Activated CD4-positive, CD25-positive, alpha-beta regulatory T cell (primary cell): ENCODE results near the gene RPS15.

Experiments
- DNase-seq, 4 experiments: peaks; one replicate each; lab custom pipeline; 2025; lab: John Stamatoyannopoulos, UW

RPS15 gene

DNA sequence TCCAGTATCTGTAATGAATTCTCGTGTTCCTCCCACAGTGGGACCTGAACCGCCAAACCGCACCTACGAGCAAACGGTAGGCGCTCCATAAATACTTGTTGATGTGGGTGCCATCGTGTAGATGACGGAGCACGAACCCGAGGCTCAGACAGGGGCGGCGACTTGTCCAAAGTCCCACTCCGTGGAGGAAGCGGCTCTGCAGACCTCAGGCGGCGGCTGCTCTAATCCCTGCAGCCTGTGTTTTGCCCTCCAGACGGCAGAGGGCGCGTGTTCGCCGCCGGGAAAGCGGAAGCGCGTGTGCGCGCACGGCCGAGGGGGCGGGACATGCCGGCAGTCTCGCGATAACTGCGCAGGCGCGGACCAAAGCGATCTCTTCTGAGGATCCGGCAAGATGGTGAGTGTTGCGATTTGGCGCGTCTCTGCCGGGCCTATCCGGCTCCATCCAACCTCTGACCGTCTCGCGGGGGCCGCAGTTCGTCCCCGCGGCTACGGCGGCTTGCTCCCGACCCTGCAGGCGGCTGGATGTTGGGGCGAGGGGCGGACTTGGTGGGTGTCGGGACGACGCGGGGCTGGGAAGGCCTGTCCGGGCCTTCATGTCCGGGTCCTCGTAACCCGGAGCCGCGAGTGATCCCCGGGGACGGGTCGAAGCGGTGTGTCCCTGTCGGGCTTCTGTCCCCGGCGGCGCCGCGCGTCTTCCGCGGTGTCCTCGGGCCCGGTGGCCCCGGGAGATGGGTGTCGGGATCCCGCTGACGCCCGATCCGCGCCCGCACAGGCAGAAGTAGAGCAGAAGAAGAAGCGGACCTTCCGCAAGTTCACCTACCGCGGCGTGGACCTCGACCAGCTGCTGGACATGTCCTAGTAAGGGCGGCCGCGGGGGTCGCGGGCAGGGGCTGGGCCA lies at the start of gene RPS15:
Gene RPS15 (plus strand): TSS at position 362 of the 898 bp plus-strand sequence. CDS start 30 bp downstream, at position 392.
- DNase-seq, result peak; percentile 86 to 91 (median 90)

DNA sequence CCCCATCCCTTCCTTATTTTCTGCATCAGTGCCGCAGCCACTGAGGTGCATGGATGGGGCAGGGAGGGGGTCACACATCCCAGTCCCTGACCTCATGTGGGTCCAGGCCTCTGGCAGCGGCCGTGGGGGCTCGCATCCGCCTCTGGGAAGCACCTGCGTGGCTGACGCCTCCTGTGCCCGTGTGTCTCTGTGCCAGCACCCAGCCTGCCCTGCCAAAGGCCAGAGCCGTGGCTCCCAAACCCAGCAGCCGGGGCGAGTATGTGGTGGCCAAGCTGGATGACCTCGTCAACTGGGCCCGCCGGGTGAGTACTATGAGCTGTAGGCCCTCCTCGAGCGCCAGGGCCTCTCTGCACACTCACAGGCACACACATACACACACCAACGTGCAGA lies 49.6 kb upstream of the RPS15 start:
- DNase-seq, result no peak

DNA sequence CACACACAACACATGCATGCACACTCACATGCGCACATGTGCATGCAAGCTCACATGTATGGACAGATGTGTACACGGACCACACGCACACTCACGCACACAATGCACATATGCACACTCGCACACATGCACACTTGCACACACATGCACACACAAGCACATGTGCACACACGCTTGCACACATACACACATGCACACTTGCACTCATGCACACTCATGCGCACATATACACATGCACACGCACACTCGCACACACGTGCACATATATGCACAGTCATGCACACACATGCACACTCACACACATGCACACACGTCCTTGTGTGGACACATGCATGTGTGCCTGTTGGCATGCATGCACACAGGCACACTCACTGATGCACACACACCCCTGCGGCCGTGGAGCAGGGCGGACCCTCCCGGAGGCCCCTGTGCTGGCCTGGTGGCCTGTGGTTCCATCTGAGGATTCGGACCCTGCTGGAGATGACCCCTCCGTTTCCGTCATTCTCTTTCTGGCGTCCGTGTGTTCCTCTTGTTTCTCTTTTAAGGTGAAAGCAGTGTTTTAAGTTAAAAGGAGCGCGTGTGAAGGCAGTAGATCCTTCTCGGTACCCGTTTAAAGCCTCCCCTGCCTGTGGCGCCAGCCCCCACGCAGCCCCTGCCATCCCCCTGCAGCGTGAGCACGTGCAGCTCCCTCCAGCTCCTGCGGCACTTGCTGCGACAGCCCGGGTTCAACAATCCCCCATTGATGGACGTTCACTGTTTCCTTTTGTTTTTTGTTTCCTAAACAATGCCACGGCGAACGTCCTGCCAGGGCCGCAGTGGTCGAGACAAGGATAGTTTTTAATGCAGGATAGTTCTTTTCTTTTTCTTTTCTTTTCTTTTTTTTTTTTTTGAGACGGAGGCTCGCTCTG lies 48.9 kb upstream of the RPS15 start:
- DNase-seq, result no peak

- no peak for DNase-seq
Observed at GRCh38 chr19:1390890-1391423, 47.2 kb upstream of the RPS15 start.

- DNase-seq, result no peak
Observed at GRCh38 chr19:1392407-1392806, 45.8 kb upstream of the RPS15 start.

GRCh38 chr19:1392939-1393530 lies 45.2 kb upstream of the RPS15 start:
- DNase-seq, result no peak

DNA sequence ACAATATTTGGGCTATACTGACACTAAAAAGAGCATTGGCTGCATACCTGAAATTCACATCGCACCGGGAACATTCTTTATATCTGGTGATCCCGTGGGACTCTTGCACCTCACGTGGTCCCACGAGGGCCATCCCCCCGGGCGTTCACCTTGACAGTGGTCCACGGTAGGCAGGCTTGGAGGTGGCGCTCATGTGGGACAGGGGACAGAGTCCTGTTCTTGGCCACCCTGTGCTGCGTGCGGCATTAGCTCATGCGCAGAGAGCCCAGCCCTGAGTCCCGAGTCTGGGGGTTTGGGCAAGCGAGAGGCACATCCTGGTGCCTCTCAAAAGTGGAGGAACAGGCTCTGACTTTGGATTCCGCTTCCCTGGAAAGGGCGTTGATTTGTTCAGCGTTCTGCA lies 44.4 kb upstream of the RPS15 start:
- DNase-seq, result no peak

- DNase-seq, result no peak
Observed at GRCh38 chr19:1394252-1395193, 43.7 kb upstream of the RPS15 start.

DNA sequence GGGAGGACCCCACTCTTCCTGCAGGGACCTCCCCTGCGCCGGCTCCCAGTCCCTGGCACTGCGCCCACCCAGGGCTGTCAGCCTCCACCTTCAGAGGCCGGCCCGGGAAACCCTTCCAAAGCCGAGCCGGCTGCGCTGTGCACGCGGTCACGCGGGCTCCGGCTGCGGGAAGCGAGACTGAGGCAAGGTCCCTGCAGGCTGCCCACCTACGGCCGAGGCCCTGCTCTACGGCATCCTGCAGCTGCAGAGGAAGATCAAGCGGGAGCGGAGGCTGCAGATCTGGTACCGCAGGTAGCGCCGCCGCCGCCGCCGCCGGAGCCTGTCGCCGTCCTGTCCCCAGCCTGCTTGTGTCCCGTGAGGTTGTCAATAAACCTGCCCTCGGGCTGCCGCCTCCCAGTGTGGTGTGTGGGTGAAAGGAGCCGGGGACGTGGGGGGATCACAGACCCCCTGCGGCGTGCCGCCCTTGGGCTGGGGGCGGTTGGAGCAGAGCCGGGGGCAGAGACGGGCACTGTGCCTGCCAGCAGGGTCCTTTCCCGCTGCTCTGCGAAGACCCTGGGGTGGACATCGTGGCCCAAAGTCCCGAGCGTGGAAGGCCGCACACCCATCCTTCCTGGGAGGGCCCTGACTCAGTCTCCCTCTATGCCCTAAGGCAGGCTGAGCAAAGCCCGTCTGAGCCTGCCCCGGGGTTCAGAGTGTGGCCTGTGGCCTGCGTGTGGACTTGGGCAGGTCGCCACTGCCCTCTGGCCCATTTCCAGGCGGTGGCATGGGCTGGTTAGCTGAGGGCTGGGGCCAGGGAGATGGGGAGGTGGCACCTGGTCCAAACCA lies 42.8 kb upstream of the RPS15 start:
- no peak for DNase-seq

DNA sequence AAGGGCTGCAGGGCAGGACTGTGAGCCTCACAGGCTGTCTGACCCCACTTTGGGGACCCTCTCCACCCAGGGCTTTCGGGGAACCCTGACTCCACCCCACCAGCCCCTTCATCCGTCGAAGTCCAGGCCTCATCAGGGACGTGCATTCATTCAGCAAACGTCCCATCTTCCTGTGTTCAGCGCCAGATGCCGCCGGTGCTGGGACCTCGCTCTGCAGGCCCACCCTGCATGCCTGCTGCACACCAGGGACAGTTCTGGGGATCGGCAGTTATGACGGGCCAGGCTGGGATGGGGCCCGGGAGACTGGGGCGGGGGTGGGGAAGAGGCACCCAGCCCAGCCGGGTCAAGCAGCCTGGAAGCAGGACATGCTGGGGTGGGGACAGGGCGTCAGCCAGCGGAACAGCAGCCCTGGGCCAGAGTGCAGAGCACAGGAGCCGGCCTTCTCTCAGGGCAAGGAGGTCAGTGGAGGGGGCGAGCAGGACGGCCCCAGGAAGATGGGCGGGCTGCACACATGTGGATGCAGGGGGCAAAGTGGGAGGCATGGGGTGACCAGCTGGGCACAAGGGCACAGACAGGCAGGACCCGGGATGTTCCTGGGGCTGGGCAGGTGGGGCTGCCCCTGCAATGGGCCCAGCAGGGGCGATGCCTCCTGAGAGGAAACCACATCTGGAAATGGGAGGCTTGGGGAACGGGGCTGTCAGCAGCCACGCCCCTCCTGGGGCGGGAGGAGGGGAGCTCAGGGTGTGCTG lies 42.0 kb upstream of the RPS15 start:
- DNase-seq, result no peak

DNA sequence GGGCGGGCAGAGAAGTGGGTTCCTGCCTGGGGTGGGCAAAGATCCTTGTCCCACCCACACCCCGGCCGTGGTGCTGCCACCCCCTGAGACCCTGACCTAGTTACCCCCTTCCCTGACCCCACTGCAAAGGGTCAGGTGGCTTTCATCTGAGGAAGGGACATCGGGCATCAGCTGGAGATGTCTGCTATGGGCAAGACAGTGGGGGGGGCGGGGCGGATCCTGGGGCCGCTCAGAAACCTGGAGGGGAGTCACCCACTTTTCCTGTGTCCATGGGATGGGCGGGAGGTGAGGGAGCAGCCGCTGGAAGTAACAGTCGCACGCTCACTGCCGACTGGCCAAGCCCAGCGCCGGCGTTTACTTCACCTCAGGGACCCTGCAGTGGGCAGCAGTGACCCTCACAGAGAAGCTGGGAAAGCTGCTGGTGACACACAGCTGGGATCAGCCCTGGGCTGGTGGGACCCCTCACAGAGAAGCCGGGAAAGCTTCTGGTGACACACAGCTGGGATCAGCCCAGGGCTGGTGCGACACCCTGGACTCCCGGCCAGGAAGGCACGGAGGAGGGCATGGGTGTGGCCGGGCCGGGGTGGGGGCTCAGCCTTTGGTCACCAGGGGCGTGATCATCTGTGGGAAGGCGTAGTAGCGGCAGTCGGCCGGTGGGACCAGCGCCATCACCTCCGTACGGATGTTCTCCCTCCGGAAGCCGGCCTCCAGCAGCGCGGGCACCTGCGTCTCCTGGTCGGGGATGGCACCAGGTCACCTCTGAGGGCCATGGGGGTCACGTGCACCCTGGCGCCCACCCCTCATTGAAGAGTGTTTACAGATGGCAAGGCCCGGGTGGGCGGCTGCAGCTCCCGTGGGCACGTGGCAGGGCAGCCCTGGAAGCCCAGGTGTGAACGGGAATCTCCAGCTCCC lies 41.2 kb upstream of the RPS15 start:
- DNase-seq, result no peak

DNA sequence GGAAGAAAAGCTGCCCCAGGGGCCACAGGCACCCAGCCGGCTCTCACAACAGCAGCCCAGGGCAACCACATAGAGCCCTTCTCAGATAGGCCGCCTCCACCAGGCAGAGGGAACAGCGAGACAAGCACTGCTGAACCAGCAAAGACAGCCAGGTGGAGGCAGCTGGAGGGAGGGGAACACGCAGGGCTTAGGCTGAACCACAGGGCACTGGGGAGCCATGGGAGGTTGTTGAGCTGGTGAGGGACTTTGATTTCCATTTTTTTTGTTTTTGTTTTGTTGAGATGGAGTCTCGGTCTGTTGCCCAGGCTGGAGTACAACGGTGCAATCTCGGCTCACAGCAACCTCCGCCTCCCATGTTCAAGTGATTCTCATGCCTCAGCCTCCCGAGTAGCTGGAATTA lies 40.4 kb upstream of the RPS15 start:
- no peak for DNase-seq

DNA sequence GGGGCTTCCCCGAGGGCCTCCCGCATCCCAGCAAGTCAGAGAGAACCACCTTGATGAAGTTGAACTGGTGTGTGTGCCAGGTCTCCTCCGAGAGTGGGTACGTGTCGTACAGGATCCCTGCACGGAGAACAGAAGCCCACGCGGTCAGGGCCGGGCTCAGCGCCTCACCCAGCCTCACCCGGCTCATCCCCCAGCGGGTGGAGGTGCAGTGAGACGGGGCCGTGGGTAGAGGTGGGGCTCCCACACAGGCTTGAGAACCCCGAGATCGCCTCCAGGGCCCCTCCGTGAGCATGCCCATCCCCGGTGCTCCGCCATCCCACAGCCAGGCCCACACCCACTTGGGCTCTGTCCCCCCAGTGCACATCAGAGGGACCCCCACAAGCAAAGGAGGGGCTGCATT lies 39.1 kb upstream of the RPS15 start:
- DNase-seq, result no peak

- no peak for DNase-seq
Observed at GRCh38 chr19:1399745-1400144, 38.5 kb upstream of the RPS15 start.

GRCh38 chr19:1400281-1401137 lies 37.7 kb upstream of the RPS15 start:
- no peak for DNase-seq

DNA sequence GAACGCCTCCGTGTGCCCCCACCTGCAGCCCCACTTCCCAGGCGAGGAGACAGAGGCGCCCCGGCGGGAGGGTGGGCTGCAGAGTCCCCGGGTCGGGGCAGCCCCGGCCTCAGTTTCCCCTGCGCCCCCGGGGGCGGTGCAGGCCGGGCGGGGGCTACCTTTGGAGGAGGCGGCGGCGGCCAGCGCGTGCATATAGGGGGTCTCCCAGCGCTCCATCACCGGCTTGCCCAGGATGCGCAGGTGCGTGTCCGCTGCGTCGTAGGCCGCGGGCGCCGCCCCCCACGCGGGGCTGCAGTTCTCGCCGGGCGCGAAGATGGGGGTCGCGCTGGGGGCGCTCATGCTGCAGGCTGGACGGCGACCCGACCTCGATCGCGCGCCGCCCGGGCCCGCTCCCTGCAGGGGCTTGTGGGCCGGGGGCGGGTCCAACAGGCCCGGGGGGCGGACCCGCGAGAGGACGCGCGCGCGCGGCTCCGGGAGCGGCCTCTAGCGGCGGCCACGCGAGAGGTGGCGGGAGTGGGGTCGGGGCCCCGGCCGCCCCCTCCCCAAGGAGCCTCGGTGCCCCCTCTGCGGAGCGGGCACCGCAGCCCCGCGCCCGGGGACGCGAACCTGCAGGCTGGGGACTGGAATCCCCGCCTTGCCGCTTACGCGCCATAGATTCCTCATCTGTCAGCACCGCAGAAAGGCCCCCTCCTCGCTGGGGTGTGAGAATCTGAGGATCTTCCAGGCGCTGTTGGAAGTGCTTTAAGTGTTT lies 36.9 kb upstream of the RPS15 start, which contains the start of gene GAMT:
Gene GAMT (minus strand): TSS at position 405 of the 751 bp plus-strand sequence. CDS start 66 bp downstream, at position 339.
- peak in 2 of 4 experiments; percentile 35 to 44 for DNase-seq

DNA sequence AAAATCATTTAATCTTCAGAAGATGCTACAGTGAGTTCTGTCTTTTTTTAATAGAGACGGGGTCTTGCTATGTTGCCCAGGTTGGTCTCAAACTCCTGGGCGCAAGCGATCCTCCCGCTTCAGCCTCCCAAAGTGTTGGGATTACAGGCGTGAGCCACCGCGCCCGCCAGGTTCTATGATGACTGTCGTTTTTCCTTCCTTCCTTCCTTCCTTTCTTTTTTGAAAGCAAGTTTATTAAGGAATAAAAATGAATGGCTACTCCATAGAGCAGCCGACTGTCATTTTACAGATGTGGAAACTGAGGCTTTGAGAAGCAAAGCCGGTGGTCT lies 36.3 kb upstream of the RPS15 start:
- DNase-seq, result no peak
